CD4-positive, alpha-beta T cell (primary cell): ENCODE measurements around the gene SBK1. TPM values are rescaled to one million over a fixed set of nuclear protein-coding genes. Genes with fewer than 3 reads are reported as not detected.

Experiments
- ATAC-seq: fragments of 200-7000 bp; cut with Tn5 transposase; one replicate; pipeline ENCODE4 v1.10.0; 2022; ENCODE audit warnings: mild to moderate bottlenecking; ENCODE audit not compliant: poor library complexity
- CTCF ChIA-PET: fragments of 350-600 bp; sonication (Branson Sonifier 250); formaldehyde crosslinking; loops from one replicate; lab custom pipeline; 2021; ENCODE audit warnings: antibody characterized with exemption, inconsistent platforms; lab: Charles Lee
- POLR2A ChIA-PET: fragments of 350-600 bp; sonication (Branson Sonifier 250); formaldehyde crosslinking; loops from one replicate; lab custom pipeline; 2021; ENCODE audit warnings: antibody characterized with exemption, inconsistent platforms; lab: Charles Lee
- DNase-seq, 14 experiments: peaks; one replicate each; pipeline ENCODE4 v3.0.0-alpha.2; 2013 to 2020; ENCODE audit warnings: mixed read lengths in 2 of 14
- H3K27ac ChIP-seq, 2 donors: one replicate each; pipeline versions ENCODE4 v1.5.1 to v1.7.0; 2013; ENCODE audit warnings: low read length in 2 of 2, low read depth in 1 of 2, mild to moderate bottlenecking in 1 of 2
- H3K27me3 ChIP-seq, 2 experiments: 1 replicate in 1 of 2; 2 replicates in 1 of 2; pipeline versions ENCODE4 v1.6.1 to v1.7.0; 2013; ENCODE audit warnings: low read length in 2 of 2, control low read depth in 1 of 2, mild to moderate bottlenecking in 1 of 2, moderate library complexity in 1 of 2; ENCODE audit not compliant: insufficient read depth in 2 of 2, control insufficient read depth in 1 of 2
- H3K36me3 ChIP-seq: one replicate; pipeline ENCODE4 v1.6.1; 2013; ENCODE audit warnings: low read length, control low read depth; ENCODE audit not compliant: insufficient read depth
- H3K4me1 ChIP-seq: one replicate; pipeline ENCODE4 v1.6.1; 2013; ENCODE audit warnings: low read length, control low read depth; ENCODE audit not compliant: insufficient read depth
- H3K4me3 ChIP-seq: one replicate; pipeline ENCODE4 v1.5.1; 2013; ENCODE audit warnings: mild to moderate bottlenecking, low read length, moderate library complexity
- H3K9me3 ChIP-seq, 2 experiments: 1 replicate in 1 of 2; 2 replicates in 1 of 2; pipeline versions ENCODE4 v1.6.1 to v1.7.0; 2013; ENCODE audit warnings: low read length in 2 of 2, mild to moderate bottlenecking in 2 of 2, control low read depth in 1 of 2, moderate library complexity in 1 of 2; ENCODE audit not compliant: control insufficient read depth in 1 of 2, insufficient read depth in 1 of 2
- H3K27ac Mint-ChIP-seq: one replicate; pipeline ENCODE4 v1.8.0; 2020; ENCODE audit warnings: mixed read lengths
- H3K27me3 Mint-ChIP-seq: one replicate; pipeline ENCODE4 v1.8.0; 2021; ENCODE audit warnings: mixed read lengths
- H3K36me3 Mint-ChIP-seq: one replicate; pipeline ENCODE4 v1.8.0; 2021; ENCODE audit warnings: low read depth, mixed read lengths
- H3K4me1 Mint-ChIP-seq: one replicate; pipeline ENCODE4 v1.8.0; 2021; ENCODE audit warnings: low read depth, mixed read lengths
- H3K4me3 Mint-ChIP-seq: one replicate; pipeline ENCODE4 v1.8.0; 2020; ENCODE audit warnings: mild to moderate bottlenecking, mixed read lengths
- H3K9me3 Mint-ChIP-seq: one replicate; pipeline ENCODE4 v1.8.0; 2020; ENCODE audit warnings: mixed read lengths
- intact Hi-C, 2 experiments: fragments of 100-400 bp; cut with DNase I in 1 of 2; cut with micrococcal nuclease in 1 of 2; formaldehyde crosslinking; loops; one replicate each; pipeline versions ENCODE4 v1.15.1 to v1.9.0; 2023 to 2025; cut with DNase I, micrococcal nuclease
- total RNA-seq, 174 experiments: library from RNA in 2 of 174; stranded (reverse) in 2 of 174; gene quantifications; one replicate each; pipeline ENCODE4 v1.2.3 and lab custom pipeline; 2021 to 2026
- TF ChIP-seq, protein P1 (sequence below): fragments of 200-600 bp; IDR thresholded peaks from one replicate; pipeline ENCODE4 v1.8.0; 2022; ENCODE audit warnings: antibody characterized with exemption, mild to moderate bottlenecking

Gene SBK1
- total RNA-seq, 2 experiments from 2014 or later, result 13.0 to 13.5 TPM

GRCh38 chr16:28273511-28273910, 18.8 kb upstream of the SBK1 start:
- no peak overlapping the region for H3K27ac ChIP-seq
- no peak overlapping the region for H3K4me3 ChIP-seq
- DNase-seq, result no peak
- H3K9me3 Mint-ChIP-seq, result no peaks in the 10 kb centered on the region
- H3K9me3 ChIP-seq, result peaks cover 0 to 7% of the 10 kb centered on the region in 2 experiments
- H3K36me3 ChIP-seq, result no peaks in the 10 kb centered on the region
- POLR2A ChIA-PET, result no interaction called here
- peaks cover 30% of the 10 kb centered on the region for H3K4me1 ChIP-seq
- peaks cover 42% of the 10 kb centered on the region for H3K4me1 Mint-ChIP-seq
- no peaks in the 10 kb centered on the region for H3K36me3 Mint-ChIP-seq
- TF ChIP-seq, protein P1, sequence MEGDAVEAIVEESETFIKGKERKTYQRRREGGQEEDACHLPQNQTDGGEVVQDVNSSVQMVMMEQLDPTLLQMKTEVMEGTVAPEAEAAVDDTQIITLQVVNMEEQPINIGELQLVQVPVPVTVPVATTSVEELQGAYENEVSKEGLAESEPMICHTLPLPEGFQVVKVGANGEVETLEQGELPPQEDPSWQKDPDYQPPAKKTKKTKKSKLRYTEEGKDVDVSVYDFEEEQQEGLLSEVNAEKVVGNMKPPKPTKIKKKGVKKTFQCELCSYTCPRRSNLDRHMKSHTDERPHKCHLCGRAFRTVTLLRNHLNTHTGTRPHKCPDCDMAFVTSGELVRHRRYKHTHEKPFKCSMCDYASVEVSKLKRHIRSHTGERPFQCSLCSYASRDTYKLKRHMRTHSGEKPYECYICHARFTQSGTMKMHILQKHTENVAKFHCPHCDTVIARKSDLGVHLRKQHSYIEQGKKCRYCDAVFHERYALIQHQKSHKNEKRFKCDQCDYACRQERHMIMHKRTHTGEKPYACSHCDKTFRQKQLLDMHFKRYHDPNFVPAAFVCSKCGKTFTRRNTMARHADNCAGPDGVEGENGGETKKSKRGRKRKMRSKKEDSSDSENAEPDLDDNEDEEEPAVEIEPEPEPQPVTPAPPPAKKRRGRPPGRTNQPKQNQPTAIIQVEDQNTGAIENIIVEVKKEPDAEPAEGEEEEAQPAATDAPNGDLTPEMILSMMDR, result no peak
- CTCF ChIA-PET, result no interaction called here
- no peak overlapping the region for H3K4me3 Mint-ChIP-seq
- no peaks in the 10 kb centered on the region for H3K27me3 Mint-ChIP-seq
- H3K27ac Mint-ChIP-seq, result no peak overlapping the region
- no peak for ATAC-seq
- no peaks in the 10 kb centered on the region for H3K27me3 ChIP-seq
- intact Hi-C loops, result no loop called here

DNA sequence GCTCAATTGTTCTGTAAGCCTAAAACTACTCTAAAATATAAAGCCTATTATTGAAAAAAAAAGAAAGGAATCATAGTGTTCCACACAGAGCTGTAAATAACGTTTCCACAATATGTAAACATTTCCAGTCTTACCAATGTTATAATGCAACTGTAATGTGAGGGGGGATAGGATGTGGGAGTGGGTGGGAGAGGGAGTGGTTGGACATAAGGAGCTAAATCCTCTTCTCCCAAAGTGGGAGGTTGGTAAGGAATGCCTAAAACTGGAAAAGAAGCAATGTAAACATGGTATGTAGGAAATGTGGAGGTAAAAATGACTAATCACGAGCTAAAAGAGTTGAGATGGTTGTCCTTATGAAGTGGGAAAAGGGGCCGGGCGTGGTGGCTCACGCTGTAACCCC, 17.6 kb upstream of the SBK1 start:
- DNase-seq, result no peak
- H3K27ac Mint-ChIP-seq, result no peak overlapping the region
- Histone ChIP-seq H3K27ac (no peak overlapping the region), H3K27me3 (no peaks in the 10 kb centered on the region), H3K36me3 (no peaks in the 10 kb centered on the region), H3K4me3 (no peak overlapping the region), H3K4me1 (peaks cover 42% of the 10 kb centered on the region), H3K9me3 (peaks cover 0 to 7% of the 10 kb centered on the region in 2 experiments)
- ChIA-PET CTCF (interaction anchor here (1.3 kb wide), 1 partner anchor 38 kb away, joined by 3 read pairs; no protein-coding TSS in a partner anchor), POLR2A (interaction anchor here (0.6 kb wide), 1 partner anchor 37 kb away, joined by 3 read pairs; no protein-coding TSS in a partner anchor)
- H3K4me3 Mint-ChIP-seq, result no peak overlapping the region
- no peaks in the 10 kb centered on the region for H3K27me3 Mint-ChIP-seq
- no peak for ATAC-seq
- intact Hi-C loops, result loop anchor here in 1 of 2 experiments (5.0 kb wide), 2 partner anchors 137 to 343 kb away; no protein-coding TSS in a partner anchor
- TF ChIP-seq, protein P1, result no peak
- peaks cover 53% of the 10 kb centered on the region for H3K4me1 Mint-ChIP-seq
- no peaks in the 10 kb centered on the region for H3K36me3 Mint-ChIP-seq
- no peaks in the 10 kb centered on the region for H3K9me3 Mint-ChIP-seq

GRCh38 chr16:28276301-28276700, 16.0 kb upstream of the SBK1 start:
- peaks cover 0 to 1% of the 10 kb centered on the region in 2 experiments for H3K9me3 ChIP-seq
- no peaks in the 10 kb centered on the region for H3K9me3 Mint-ChIP-seq
- peak overlapping the region; percentile 91 for H3K27ac Mint-ChIP-seq
- H3K4me1 ChIP-seq, result peaks cover 43% of the 10 kb centered on the region
- DNase-seq (no peak), ATAC-seq (no peak)
- no peak overlapping the region for H3K27ac ChIP-seq
- ChIA-PET CTCF (interaction anchor here (6.3 kb wide), 1 partner anchor 41 kb away, joined by 60 read pairs; no protein-coding TSS in a partner anchor), POLR2A (interaction anchor here (0.9 to 3.3 kb wide), 5 partner anchors 16 to 218 kb away, joined by 5 to 54 read pairs (median 8); partner anchors contain the start of genes APOBR and SBK1)
- H3K4me3 ChIP-seq, result no peak overlapping the region
- intact Hi-C loops, result loop anchor here (2.0 to 5.0 kb wide), 3 partner anchors 16 to 341 kb away; partner anchors contain the start of gene SBK1 (in 1 of the 2)
- H3K4me3 Mint-ChIP-seq, result peak overlapping the region; percentile 61
- H3K4me1 Mint-ChIP-seq, result peaks cover 53% of the 10 kb centered on the region
- H3K36me3 ChIP-seq, result no peaks in the 10 kb centered on the region
- no peaks in the 10 kb centered on the region for H3K36me3 Mint-ChIP-seq
- TF ChIP-seq, protein P1, result no peak
- H3K27me3 Mint-ChIP-seq, result no peaks in the 10 kb centered on the region
- H3K27me3 ChIP-seq, result no peaks in the 10 kb centered on the region
